HG03095 (cell line): ENCODE measurements around the gene SEPTIN6.

ENCODE experiments used
- ATAC-seq: cut with Tn5 transposase; IDR thresholded peaks from one replicate; pipeline ENCODE4 v1.9.1; 2021; ENCODE audit warnings: moderate library complexity; ENCODE audit not compliant: unreplicated experiment

The SEPTIN6 gene

GRCh38 chrX:119693040-119693995 lies at the start of gene SEPTIN6:
Gene SEPTIN6 (minus strand): TSS chrX:119693168. CDS start chrX:119693105, 63 bp downstream.
- ATAC-seq, result peak; percentile 59

DNA sequence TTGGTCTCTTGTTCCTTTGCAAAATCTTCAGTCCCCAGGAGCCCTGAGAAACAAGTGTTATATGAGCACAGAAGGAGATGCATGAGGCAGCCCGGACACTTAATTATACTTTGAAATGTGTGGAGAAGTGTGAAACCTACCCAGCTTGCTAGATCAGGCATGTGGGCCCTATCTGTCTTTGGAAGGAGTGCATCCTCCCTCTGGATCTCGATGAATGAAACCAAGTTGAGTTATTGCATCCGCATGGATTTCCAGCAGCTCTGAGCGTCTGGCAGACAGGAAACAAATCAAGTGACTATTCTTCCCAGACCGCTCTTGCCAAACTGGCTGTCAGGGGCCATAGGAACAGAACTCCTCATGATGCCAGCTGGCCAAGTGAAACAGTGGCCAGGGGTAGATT lies 45.8 kb upstream of the SEPTIN6 start:
- no peak for ATAC-seq

- no peak for ATAC-seq
Observed at GRCh38 chrX:119736206-119736764, 43.3 kb upstream of the SEPTIN6 start.

- ATAC-seq, result no peak
Observed at GRCh38 chrX:119735467-119735866, 42.5 kb upstream of the SEPTIN6 start.

DNA sequence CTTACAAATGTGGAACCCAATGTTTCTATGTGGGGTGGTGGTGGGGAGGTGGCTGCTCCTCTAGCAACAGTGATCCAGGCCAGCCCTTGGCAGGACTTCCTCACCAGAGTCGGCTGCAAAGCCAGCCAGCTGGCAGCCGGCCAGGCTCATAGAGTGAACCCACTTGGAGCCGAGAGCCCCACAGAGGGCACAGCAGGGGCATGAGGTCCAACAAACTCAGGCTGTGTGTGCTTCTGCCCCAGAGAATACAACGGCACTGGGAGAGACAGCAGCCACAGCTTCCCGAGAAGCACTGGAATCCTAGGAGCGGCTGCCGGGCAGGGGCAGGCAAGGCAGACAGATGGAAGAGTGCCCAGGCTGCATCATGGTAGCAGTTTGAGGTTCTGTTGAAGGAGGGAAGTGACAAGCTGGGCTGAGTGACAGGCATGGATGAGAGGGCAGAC lies 42.0 kb upstream of the SEPTIN6 start:
- ATAC-seq, result no peak

GRCh38 chrX:119729408-119730201 lies 36.6 kb upstream of the SEPTIN6 start:
- ATAC-seq, result peak; percentile 51

GRCh38 chrX:119728487-119728886 lies 35.5 kb upstream of the SEPTIN6 start:
- ATAC-seq, result no peak

GRCh38 chrX:119726900-119727555 lies 34.1 kb upstream of the SEPTIN6 start:
- ATAC-seq, result no peak

- ATAC-seq, result no peak
Observed at GRCh38 chrX:119721926-119722325, 29.0 kb upstream of the SEPTIN6 start.

DNA sequence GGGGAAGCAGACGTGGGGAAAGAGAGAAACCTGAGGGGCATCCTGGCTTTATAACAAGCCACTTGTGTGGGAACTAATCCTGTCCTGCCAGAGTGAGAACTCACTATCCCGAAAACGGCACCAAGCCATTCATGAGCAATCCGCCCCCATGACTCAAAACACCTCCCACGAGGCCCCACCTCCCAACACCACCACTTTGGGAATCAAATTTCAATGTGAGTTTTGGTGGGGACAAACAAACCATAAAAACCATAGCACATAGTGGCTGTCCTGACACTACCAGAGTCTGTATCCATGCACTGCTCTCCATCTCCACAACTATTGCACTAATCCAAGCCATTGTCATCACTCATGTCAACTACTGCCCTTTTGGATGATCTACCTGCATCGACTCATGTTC lies 28.5 kb upstream of the SEPTIN6 start:
- no peak for ATAC-seq

DNA sequence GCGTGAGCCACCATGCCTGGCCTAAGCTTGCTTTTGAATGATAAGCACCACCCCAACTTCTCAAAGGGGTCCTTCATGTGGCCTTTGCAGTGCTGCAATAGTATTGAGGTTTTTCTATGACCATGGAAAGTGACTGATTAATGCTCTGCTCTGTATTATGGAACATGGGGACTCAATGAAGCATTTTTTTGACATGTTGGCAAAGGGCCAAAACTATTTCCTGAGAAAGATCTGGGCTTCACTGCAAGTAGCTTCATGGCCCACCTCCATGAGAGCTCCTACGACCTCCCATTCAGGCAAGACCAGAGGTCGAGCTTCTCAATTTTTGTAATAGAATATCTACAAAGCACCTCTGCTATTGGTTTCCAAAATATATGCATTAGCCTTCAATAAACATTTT lies 16.7 kb upstream of the SEPTIN6 start:
- no peak for ATAC-seq

DNA sequence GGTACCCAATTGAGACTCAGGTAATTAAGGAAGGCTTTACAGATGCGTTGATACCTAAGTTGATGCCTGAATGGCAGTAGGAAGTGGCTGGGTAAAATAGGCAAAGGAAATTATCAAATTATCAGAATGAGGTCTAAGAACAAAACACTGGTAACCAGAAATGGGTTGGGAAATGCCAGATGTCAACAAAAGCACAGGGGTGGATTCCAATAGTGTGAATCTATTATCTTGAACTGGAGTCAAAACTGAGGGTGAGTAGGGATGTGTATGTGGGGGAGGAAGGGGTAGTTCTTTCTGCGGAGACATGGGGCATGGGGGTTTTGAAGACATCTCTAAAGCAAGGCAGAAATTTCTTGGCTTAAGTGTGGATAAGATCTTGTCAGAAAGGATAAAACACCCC lies 16.0 kb upstream of the SEPTIN6 start:
- ATAC-seq, result no peak

DNA sequence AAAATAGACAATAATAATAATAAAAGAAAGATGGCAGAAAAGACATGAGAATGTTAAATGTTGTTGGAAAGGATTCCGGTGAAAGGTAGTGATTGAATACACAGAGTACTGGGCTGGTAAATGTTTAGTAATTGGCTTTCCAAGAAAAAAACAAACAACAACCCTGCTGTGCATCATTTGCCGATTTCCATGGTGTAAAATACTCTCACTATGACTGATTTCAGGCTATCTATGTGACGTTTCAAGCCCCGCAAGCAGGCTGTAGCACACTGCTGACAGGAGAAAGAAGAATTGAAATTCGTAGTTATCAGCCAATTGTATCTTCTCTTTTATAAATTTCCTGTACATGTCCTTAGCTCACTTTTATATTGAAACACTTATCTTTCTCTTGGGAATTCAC lies 13.6 kb upstream of the SEPTIN6 start:
- ATAC-seq, result peak; percentile 89

GRCh38 chrX:119698845-119699244 lies 5.9 kb upstream of the SEPTIN6 start:
- no peak for ATAC-seq

DNA sequence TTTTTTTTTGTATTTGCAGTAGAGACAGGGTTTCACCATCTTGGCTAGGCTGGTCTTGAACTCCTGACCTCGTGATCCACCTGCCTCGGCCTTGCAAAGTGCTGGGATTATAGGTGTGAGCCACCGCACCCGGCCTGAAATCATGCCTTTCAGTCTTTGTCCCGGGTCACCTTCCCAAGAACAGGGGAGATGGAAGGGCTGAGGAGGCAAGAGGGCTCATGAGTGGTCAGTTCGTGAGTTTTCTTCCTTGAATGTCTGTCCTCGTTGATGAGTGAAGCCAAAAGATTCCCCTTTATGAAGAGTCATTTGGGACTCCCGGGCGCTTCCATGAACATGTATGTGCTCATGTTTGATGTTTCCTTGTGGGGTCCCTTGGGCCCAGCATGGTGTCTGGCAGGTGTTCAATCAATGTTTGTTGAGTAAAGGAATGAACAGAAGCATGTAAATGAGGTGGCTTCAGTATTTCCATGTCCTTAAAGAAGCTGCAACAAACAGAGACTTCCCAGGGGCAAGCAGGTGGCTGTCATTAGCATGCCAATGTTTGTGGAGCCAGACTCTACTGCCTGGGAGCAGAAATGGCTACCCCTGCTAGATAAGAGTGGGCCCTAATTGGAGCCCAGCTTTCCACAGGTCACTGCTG lies 3.4 kb upstream of the SEPTIN6 start:
- ATAC-seq, result no peak

GRCh38 chrX:119695535-119696050 lies 2.6 kb upstream of the SEPTIN6 start:
- no peak for ATAC-seq

DNA sequence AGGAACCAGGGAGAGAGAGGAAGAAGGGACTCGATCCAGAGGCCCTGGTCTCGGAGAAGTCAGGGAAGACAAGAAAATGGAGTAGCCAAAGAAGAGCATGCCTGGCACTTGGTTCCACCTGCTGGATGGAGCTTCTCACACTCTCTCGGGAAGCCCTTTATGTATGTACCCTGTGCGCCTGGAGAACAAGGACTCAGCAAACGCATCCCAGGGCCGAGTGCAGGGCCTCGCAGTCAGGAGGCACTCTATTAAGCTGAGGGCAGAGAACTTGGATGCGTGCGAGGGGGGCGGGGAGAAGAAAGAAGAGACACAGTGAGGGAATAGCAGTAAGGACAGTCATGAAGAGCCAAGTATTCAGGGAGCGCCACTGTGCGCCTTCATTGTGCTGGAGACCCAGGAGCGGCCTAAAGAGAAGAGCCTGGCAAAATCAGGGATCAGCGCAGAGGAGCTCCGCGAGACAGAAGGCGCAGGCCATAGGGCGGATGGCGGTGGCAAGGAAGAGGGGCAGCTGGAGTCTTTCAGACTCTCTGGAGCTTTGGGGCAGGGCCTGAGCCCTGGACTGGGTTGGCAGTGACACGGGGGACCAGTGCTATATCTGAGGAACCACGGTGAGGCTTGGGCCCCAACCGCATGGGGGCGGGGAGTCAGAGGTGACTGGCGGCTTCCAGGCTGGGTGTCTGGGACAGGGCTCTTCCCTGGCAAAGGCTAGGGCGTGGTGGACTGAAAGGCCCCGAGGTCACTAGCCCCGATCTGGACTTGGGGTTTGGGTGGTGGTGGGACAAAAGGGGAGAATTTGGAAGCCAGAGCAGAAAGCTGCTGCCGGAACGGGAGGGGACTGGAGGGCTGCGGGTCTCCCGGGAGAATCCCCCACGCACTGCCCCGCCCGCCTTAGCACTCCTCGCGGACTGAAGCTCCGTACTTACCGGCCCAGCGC lies 1.9 kb upstream of the SEPTIN6 start:
- no peak for ATAC-seq

- no peak for ATAC-seq
Observed at GRCh38 chrX:119693996-119694451, 1.1 kb upstream of the SEPTIN6 start.
